SK-N-MC (cell line): ENCODE results near the gene NFXL1.

Source experiments
- EZH2 ChIP-seq: fragments of 200-600 bp; sonication (generic); IDR thresholded peaks from one replicate; pipeline ENCODE4 v1.6.1; 2017; ENCODE audit warnings: antibody characterized with exemption
- POLR2AphosphoS5 ChIP-seq: IDR thresholded peaks from 2 replicates; pipeline ENCODE4 v1.6.1; 2012; ENCODE audit warnings: mild to moderate bottlenecking, low read depth, low read length, borderline replicate concordance

DNA sequence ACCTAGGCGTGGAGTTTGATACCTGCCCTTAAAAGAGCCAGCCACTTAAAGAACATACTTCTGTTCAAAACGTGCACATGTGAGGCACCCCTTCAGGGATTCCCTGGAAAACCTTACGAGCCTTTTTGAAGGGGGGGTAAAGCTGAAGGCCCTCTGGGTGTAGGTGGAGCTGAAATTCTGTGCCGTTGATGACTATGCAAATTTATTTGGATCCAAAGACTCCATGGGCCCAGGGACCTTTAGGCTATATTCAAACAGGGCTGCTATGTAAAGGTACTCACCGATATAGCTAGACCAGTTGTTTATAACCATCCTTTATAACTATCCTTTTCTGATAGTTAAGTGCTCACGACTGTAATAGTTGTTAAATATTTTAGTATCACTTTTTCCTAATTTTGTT is 40.3 kb upstream of the NFXL1 start:
- no peak for TF ChIP-seq EZH2
- no peak for TF ChIP-seq POLR2AphosphoS5
